Activated CD8-positive, alpha-beta memory T cell treated with anti-CD3 and anti-CD28 coated beads, Interleukin-2, amount 10 ng/mL, durations not matched to agents 7 days and 5 days (primary cell): ENCODE results near the gene ABITRAM. TPM values are rescaled to one million over a fixed set of nuclear protein-coding genes. Genes with fewer than 3 reads are reported as not detected.

Source experiments
- ATAC-seq: fragments of 150-1000 bp; cut with Tn5 transposase; one replicate; pipeline ENCODE4 v1.10.0; 2021; ENCODE audit warnings: moderate library complexity
- CTCF ChIA-PET: fragments of 350-600 bp; sonication (Branson Sonifier 250); formaldehyde crosslinking; loops from one replicate; lab custom pipeline; 2021; ENCODE audit warnings: antibody characterized with exemption; lab: Charles Lee
- DNase-seq: peaks from one replicate; pipeline ENCODE4 v3.0.0-alpha.2; 2020
- H3K27ac Mint-ChIP-seq: one replicate; pipeline ENCODE4 v1.8.0; 2021; ENCODE audit warnings: mild to moderate bottlenecking, mixed read lengths
- H3K27me3 Mint-ChIP-seq: one replicate; pipeline ENCODE4 v1.8.0; 2021; ENCODE audit warnings: mixed read lengths
- H3K36me3 Mint-ChIP-seq: one replicate; pipeline ENCODE4 v1.8.0; 2021; ENCODE audit warnings: mild to moderate bottlenecking, mixed read lengths
- H3K4me1 Mint-ChIP-seq: one replicate; pipeline ENCODE4 v1.8.0; 2021; ENCODE audit warnings: mixed read lengths
- H3K4me3 Mint-ChIP-seq: one replicate; pipeline ENCODE4 v1.8.0; 2021; ENCODE audit warnings: mild to moderate bottlenecking, moderate library complexity, mixed read lengths
- H3K9me3 Mint-ChIP-seq: one replicate; pipeline ENCODE4 v1.8.0; 2022; ENCODE audit warnings: low read depth, mixed read lengths
- total RNA-seq, 2 experiments: library from RNA; stranded (reverse); gene quantifications; one replicate each; pipeline ENCODE4 v1.2.3, GENCODE V29; 2021

ABITRAM gene
- total RNA-seq, 2 experiments from 2014 or later, result 6.9 to 8.1 TPM

- CTCF ChIA-PET, result interaction anchor here (1.1 kb wide), 1 partner anchor 11 kb away, joined by 3 read pairs; no protein-coding TSS in a partner anchor
- no peaks in the 10 kb centered on the region for H3K27me3 Mint-ChIP-seq
- no peak overlapping the region for H3K4me3 Mint-ChIP-seq
- no peaks in the 10 kb centered on the region for H3K9me3 Mint-ChIP-seq
- no peaks in the 10 kb centered on the region for H3K4me1 Mint-ChIP-seq
- ATAC-seq, result no peak
- peaks cover 7% of the 10 kb centered on the region for H3K36me3 Mint-ChIP-seq
- no peak overlapping the region for H3K27ac Mint-ChIP-seq
- no peak for DNase-seq
Measured at GRCh38 chr9:108978205-108978604, 44.0 kb downstream of the ABITRAM start.

DNA sequence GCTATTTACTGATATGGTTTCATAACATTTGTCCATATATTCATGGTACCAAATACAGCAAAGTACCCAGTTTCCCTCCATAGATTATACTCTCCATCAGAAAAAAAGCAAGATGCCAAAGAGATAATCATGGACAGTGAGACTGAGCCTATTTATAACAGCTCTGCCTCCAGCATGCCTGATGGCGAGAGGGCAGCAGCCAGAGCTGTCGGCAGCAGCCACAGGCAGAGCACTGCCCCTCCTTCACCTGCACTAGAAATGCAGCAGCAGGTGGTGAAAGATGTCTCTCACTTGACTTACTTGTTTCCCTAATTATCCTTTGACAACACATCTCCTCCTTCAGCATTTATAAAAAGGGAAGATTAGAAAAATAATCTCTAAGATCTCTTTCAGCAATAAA, 46.7 kb downstream of the ABITRAM start:
- Mint-ChIP-seq H3K4me3 (no peak overlapping the region), H3K36me3 (peaks cover 7% of the 10 kb centered on the region), H3K4me1 (no peaks in the 10 kb centered on the region), H3K27me3 (no peaks in the 10 kb centered on the region), H3K9me3 (no peaks in the 10 kb centered on the region), H3K27ac (no peak overlapping the region)
- DNase-seq, result no peak
- CTCF ChIA-PET, result no interaction called here
- no peak for ATAC-seq

GRCh38 chr9:108983885-108984284, 49.7 kb downstream of the ABITRAM start:
- Mint-ChIP-seq H3K4me3 (no peak overlapping the region), H3K36me3 (peaks cover 10% of the 10 kb centered on the region), H3K9me3 (no peaks in the 10 kb centered on the region), H3K4me1 (no peaks in the 10 kb centered on the region), H3K27ac (no peak overlapping the region), H3K27me3 (no peaks in the 10 kb centered on the region)
- no peak for ATAC-seq
- CTCF ChIA-PET, result no interaction called here
- no peak for DNase-seq

Other genes with a start within 250 kb of the ABITRAM start
- gene ACTL7B, start 78.4 kb upstream of the ABITRAM start, total RNA-seq, result not detected
- not detected for gene ACTL7A, start 72.1 kb upstream of the ABITRAM start, total RNA-seq
- gene ELP1, start 276 bp upstream of the ABITRAM start, total RNA-seq, result 10 to 100 TPM; 23.9 to 26.1 TPM
- 10 to 100 TPM; 18.8 to 21.5 TPM for gene CTNNAL1, start 79.1 kb downstream of the ABITRAM start, total RNA-seq
- 10 to 100 TPM; 25.9 to 39.2 TPM for gene TMEM245, start 185.5 kb downstream of the ABITRAM start, total RNA-seq
- not detected for gene FRRS1L, start 232.8 kb downstream of the ABITRAM start, total RNA-seq